Smooth muscle cell (in vitro differentiated cells): Measurements from ENCODE around the gene TBC1D22A. TPM values are rescaled to one million over a fixed set of nuclear protein-coding genes. Genes with fewer than 3 reads are reported as not detected.

Source experiments
- DNase-seq: peaks from one replicate; lab custom pipeline; 2025; ENCODE audit not compliant: unreplicated experiment; lab: John Stamatoyannopoulos, UW
- H2AFZ ChIP-seq: fragments of 200-600 bp; sonication (generic); 2 replicates; pipeline ENCODE4 v1.6.0; 2016; ENCODE audit warnings: antibody characterized with exemption, low read depth, mild to moderate bottlenecking
- H3F3A ChIP-seq: fragments of 200-600 bp; sonication (generic); 2 replicates; pipeline ENCODE4 v1.6.0; 2017; ENCODE audit warnings: antibody characterized with exemption, low read depth
- H3K27ac ChIP-seq: fragments of 200-600 bp; sonication (generic); 2 replicates; pipeline ENCODE4 v1.5.1; 2016; ENCODE audit warnings: low read depth, mild to moderate bottlenecking
- H3K27me3 ChIP-seq: fragments of 200-600 bp; sonication (generic); 2 replicates; pipeline ENCODE4 v1.6.1; 2016; ENCODE audit warnings: low read depth, mild to moderate bottlenecking
- H3K36me3 ChIP-seq: fragments of 200-600 bp; sonication (generic); 2 replicates; pipeline ENCODE4 v1.5.1; 2016; ENCODE audit warnings: low read depth
- H3K4me1 ChIP-seq: fragments of 200-600 bp; sonication (generic); 2 replicates; pipeline ENCODE4 v1.5.1; 2016; ENCODE audit warnings: low read depth
- H3K4me2 ChIP-seq: fragments of 200-600 bp; sonication (generic); 2 replicates; pipeline ENCODE4 v1.6.0; 2016; ENCODE audit warnings: mild to moderate bottlenecking
- H3K4me3 ChIP-seq: fragments of 200-600 bp; sonication (generic); 2 replicates; pipeline ENCODE4 v1.5.1; 2016; ENCODE audit warnings: mild to moderate bottlenecking
- H3K79me2 ChIP-seq: fragments of 200-600 bp; sonication (generic); 2 replicates; pipeline ENCODE4 v1.6.0; 2016; ENCODE audit warnings: low read depth, mild to moderate bottlenecking
- H3K9ac ChIP-seq: fragments of 200-600 bp; sonication (generic); 2 replicates; pipeline ENCODE4 v1.6.0; 2016; ENCODE audit warnings: low read depth
- H3K9me3 ChIP-seq: fragments of 200-600 bp; sonication (generic); replicated peaks from 2 replicates; pipeline ENCODE4 v1.5.1; 2016; ENCODE audit warnings: low read depth
- H4K20me1 ChIP-seq: fragments of 200-600 bp; sonication (generic); 2 replicates; pipeline ENCODE4 v1.6.0; 2016; ENCODE audit warnings: low read depth
- WGBS: methylation state at CpG from one replicate; pipeline ENCODE4 v1.1.7; 2016; ENCODE audit warnings: low lambda C conversion rate; 5-methylcytosine and 5-hydroxymethylcytosine counted together
- polyA plus RNA-seq: library from polyadenylated mRNA; unstranded; fragments of >200 nt; fragmentation: Nextera tagmentation; extraction: Ambion mirVana; gene quantifications from 2 replicates; pipeline ENCODE4 v1.2.1, GENCODE V29; 2016
- total RNA-seq: library from RNA; depleted of rRNA; stranded (reverse); fragments of >200 nt; gene quantifications from 2 replicates; pipeline ENCODE4 v1.2.3, GENCODE V29; 2014
- TF ChIP-seq, protein P1 (sequence below): fragments of 200-600 bp; sonication (generic); IDR thresholded peaks from 2 replicates; pipeline ENCODE4 v1.5.1; 2017; ENCODE audit warnings: borderline replicate concordance, mild to moderate bottlenecking, antibody characterized with exemption; ENCODE audit not compliant: insufficient read depth, poor library complexity, severe bottlenecking

Gene TBC1D22A
- total and polyA plus RNA-seq, 2 experiments from 2014 or later = 12.5 to 14.4 TPM

GRCh38 chr22:46721501-46722085, 40.9 kb upstream of the TBC1D22A start:
- Histone ChIP-seq H3K9me3 (no peaks in the 10 kb centered on the region), H3K4me3 (no peak overlapping the region), H3K79me2 (peaks cover 27% of the 10 kb centered on the region), H3F3A (no peaks in the 10 kb centered on the region), H2AFZ (no peak overlapping the region), H3K36me3 (no peaks in the 10 kb centered on the region), H3K27me3 (no peaks in the 10 kb centered on the region), H3K27ac (no peak overlapping the region), H4K20me1 (peaks cover 61% of the 10 kb centered on the region), H3K4me1 (no peaks in the 10 kb centered on the region), H3K9ac (no peak overlapping the region), H3K4me2 (peak overlapping the region; percentile 17)
- WGBS = 79% methylated on average over 16 of the region's 16 CpGs
- TF ChIP-seq, protein P1, sequence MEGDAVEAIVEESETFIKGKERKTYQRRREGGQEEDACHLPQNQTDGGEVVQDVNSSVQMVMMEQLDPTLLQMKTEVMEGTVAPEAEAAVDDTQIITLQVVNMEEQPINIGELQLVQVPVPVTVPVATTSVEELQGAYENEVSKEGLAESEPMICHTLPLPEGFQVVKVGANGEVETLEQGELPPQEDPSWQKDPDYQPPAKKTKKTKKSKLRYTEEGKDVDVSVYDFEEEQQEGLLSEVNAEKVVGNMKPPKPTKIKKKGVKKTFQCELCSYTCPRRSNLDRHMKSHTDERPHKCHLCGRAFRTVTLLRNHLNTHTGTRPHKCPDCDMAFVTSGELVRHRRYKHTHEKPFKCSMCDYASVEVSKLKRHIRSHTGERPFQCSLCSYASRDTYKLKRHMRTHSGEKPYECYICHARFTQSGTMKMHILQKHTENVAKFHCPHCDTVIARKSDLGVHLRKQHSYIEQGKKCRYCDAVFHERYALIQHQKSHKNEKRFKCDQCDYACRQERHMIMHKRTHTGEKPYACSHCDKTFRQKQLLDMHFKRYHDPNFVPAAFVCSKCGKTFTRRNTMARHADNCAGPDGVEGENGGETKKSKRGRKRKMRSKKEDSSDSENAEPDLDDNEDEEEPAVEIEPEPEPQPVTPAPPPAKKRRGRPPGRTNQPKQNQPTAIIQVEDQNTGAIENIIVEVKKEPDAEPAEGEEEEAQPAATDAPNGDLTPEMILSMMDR = no peak
- no peak for DNase-seq

DNA sequence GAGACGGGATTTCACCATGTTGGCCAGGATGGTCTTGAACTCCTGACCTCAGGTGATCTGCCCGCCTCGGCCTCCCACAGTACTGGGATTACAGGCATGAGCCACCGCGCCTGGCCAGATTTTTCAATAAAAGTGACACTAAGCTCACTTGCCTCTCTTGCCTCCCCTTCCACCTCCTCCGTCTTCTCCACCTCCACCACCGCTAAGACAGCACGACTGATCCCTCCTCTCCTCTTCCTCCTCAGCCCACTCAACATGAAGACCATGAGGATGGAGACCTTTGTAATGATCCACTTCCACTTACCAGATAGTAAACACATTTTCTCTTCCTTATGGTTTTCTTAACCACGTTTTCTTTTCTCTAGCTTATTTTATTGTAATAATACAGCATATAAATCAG, 38.6 kb upstream of the TBC1D22A start:
- Histone ChIP-seq H3K9ac (no peak overlapping the region), H3K79me2 (peaks cover 45% of the 10 kb centered on the region), H3K4me1 (no peaks in the 10 kb centered on the region), H3K9me3 (no peaks in the 10 kb centered on the region), H3F3A (no peaks in the 10 kb centered on the region), H2AFZ (no peak overlapping the region), H3K36me3 (no peaks in the 10 kb centered on the region), H3K4me2 (no peak overlapping the region), H3K4me3 (no peak overlapping the region), H4K20me1 (peaks cover 84% of the 10 kb centered on the region), H3K27ac (no peak overlapping the region), H3K27me3 (no peaks in the 10 kb centered on the region)
- TF ChIP-seq, protein P1 = no peak
- WGBS = 97% methylated on average over 9 of the region's 9 CpGs
- no peak for DNase-seq

DNA sequence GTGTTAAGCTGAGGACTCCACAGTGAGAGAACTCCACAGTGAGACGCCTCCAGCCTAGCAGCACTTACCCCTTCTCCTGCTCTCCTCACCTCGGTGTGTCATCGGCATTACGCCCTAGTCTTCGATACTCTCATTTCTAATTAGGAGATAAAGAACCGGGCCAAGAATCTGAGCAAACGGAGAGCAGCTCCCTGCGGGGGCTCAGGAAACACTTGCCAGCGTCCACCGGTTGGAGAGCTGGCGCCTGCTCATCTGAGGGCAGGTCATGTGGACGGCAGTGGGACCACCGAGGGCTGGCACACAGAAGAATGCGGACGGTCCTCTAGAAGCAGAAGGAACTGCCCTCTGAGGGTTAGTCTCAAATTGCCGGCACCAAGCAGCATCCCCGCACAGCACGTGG, 37.4 kb upstream of the TBC1D22A start:
- TF ChIP-seq, protein P1 = no peak
- H3K9me3 ChIP-seq = no peaks in the 10 kb centered on the region
- no peak overlapping the region for H3K4me3 ChIP-seq
- no peaks in the 10 kb centered on the region for H3K36me3 ChIP-seq
- no peaks in the 10 kb centered on the region for H3F3A ChIP-seq
- 89% methylated on average over 18 of the region's 18 CpGs for WGBS
- no peaks in the 10 kb centered on the region for H3K27me3 ChIP-seq
- H3K4me2 ChIP-seq = no peak overlapping the region
- H3K4me1 ChIP-seq = no peaks in the 10 kb centered on the region
- H4K20me1 ChIP-seq = peaks cover 95% of the 10 kb centered on the region
- H2AFZ ChIP-seq = no peak overlapping the region
- no peak for DNase-seq
- peaks cover 55% of the 10 kb centered on the region for H3K79me2 ChIP-seq
- no peak overlapping the region for H3K9ac ChIP-seq
- H3K27ac ChIP-seq = no peak overlapping the region
